Fibroblast of skin of back (primary cell): Measurements from ENCODE around the gene KRTAP5-7.
"Not testable (repeated sequence)": the region's sequence is repeated elsewhere in the genome, so short reads cannot be mapped to it uniquely, and the experiment has no call there.

Experiments
- DNase-seq: peaks from one replicate; pipeline ENCODE4 v3.0.0-alpha.2; 2013

KRTAP5-7 gene

GRCh38 chr11:71535825-71536224, 8.8 kb downstream of the KRTAP5-7 start:
- no peak for DNase-seq

- no peak for DNase-seq
These were observed 10.5 kb downstream of the KRTAP5-7 start for GRCh38 chr11:71537537-71537936.

GRCh38 chr11:71537977-71538665, 11.1 kb downstream of the KRTAP5-7 start, which contains the start of gene KRTAP5-8:
Gene KRTAP5-8, plus strand, starts transcription at chr11:71538025. Its CDS starts 31 bp downstream, at chr11:71538056.
- DNase-seq, result not testable (repeated sequence)

- no peak for DNase-seq
These were observed 11.6 kb downstream of the KRTAP5-7 start for GRCh38 chr11:71538666-71538990.

GRCh38 chr11:71539017-71539416, 11.9 kb downstream of the KRTAP5-7 start:
- no peak for DNase-seq

- not testable (repeated sequence) for DNase-seq
These were observed 12.9 kb downstream of the KRTAP5-7 start for GRCh38 chr11:71539971-71540370.

- not testable (repeated sequence) for DNase-seq
These were observed 13.6 kb downstream of the KRTAP5-7 start for GRCh38 chr11:71540521-71541304.

GRCh38 chr11:71542382-71542781, 15.3 kb downstream of the KRTAP5-7 start:
- DNase-seq, result no peak

- DNase-seq, result no peak
These were observed 16.1 kb downstream of the KRTAP5-7 start for GRCh38 chr11:71542879-71543777.

- no peak for DNase-seq
These were observed 16.8 kb downstream of the KRTAP5-7 start for GRCh38 chr11:71543866-71544265.

- DNase-seq, result no peak
These were observed 17.6 kb downstream of the KRTAP5-7 start for GRCh38 chr11:71544525-71545214.

- no peak for DNase-seq
These were observed 18.4 kb downstream of the KRTAP5-7 start for GRCh38 chr11:71545405-71545966.

- DNase-seq, result no peak
These were observed 21.1 kb downstream of the KRTAP5-7 start, which contains the start of gene KRTAP5-9 for GRCh38 chr11:71548120-71548519. Gene KRTAP5-9, plus strand, starts transcription at chr11:71548420. Its CDS starts 238 bp downstream, at chr11:71548658.

- DNase-seq, result no peak
These were observed 21.7 kb downstream of the KRTAP5-7 start for GRCh38 chr11:71548716-71549151.

GRCh38 chr11:71551711-71552110, 24.6 kb downstream of the KRTAP5-7 start:
- no peak for DNase-seq

- DNase-seq, result no peak
These were observed 27.9 kb downstream of the KRTAP5-7 start for GRCh38 chr11:71554996-71555395.

- DNase-seq, result no peak
These were observed 28.4 kb downstream of the KRTAP5-7 start for GRCh38 chr11:71555508-71555907.

GRCh38 chr11:71556018-71556417, 29.0 kb downstream of the KRTAP5-7 start:
- no peak for DNase-seq

- DNase-seq, result no peak
These were observed 30.2 kb downstream of the KRTAP5-7 start for GRCh38 chr11:71557257-71557656.

- DNase-seq, result no peak
These were observed 31.9 kb downstream of the KRTAP5-7 start for GRCh38 chr11:71558996-71559395.

GRCh38 chr11:71562120-71562519, 35.1 kb downstream of the KRTAP5-7 start:
- DNase-seq, result peak; percentile 20

- peak; percentile 32 for DNase-seq
These were observed 36.3 kb downstream of the KRTAP5-7 start for GRCh38 chr11:71563406-71563805.
